Testis (tissue), 2 donors: ENCODE data around the gene SH3BP4.

Experiments used
- CTCF ChIP-seq, 3 experiments: fragments of 450-650 bp in 2 of 3; fragments of 200-600 bp in 1 of 3; sonication (generic) in 1 of 3; IDR thresholded peaks; one replicate each; pipeline ENCODE4 v1.5.1; 2016 to 2019; ENCODE audit warnings: antibody characterized with exemption in 3 of 3, mild to moderate bottlenecking in 2 of 3, moderate library complexity in 1 of 3
- POLR2A ChIP-seq: fragments of 450-650 bp; IDR thresholded peaks from one replicate; pipeline ENCODE4 v1.6.1; 2017; ENCODE audit warnings: antibody characterized with exemption, mild to moderate bottlenecking, moderate library complexity

- TF ChIP-seq POLR2A: no peak
- TF ChIP-seq CTCF (IDR thresholded peaks at IDR 0.05): no peak
Observed at GRCh38 chr2:234980451-234981187, 28.8 kb downstream of the SH3BP4 start.
